ENCODE measurements around the gene PPP3CB. TPM values are rescaled to one million over a fixed set of nuclear protein-coding genes. Genes with fewer than 3 reads are reported as not detected.

The PPP3CB gene
- total RNA-seq, 3 donors from 2014 or later (not counting 1 experiment from before 2014, with no cell fraction given), result 38.7 to 49.9 (median 41.2) TPM

DNA sequence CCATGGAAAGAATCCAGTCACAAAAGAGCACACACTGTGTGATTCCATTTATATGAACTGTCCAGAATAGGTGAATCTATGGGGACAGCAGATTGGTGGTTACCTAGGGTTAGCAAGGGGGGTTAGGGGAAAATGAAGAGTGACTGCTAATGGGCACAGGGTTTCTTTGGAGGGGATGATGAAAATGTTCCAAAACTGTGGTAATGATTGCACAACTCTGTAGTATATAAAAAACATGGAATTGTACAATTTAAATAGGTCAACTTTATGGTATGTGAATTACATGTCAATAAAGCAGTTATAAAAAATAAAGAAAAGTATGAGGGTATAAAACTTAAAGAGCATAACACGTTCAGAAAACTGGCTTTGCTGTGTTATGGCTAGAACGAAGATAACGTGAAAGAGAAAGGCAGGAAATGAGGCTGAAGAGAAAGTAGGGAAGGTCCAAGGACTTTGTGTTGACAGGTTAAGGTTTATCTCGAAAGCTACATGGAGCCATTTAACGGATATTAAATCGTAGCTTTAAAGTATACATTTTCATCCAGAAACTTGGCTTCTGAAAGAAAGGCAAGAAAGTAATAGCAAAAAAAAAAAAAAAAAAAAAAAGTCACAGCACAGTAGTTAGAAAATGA is 36.0 kb downstream of the PPP3CB start:
- no peak overlapping the region for H3K4me3 Mint-ChIP-seq
- Histone ChIP-seq H3K27ac (ENCODE audit: low read length) (no peak overlapping the region), H3K4me3 (ENCODE audit: low read length) (no peak overlapping the region), H3K27me3 (ENCODE audit: control insufficient read depth, insufficient read depth, low read length) (no peaks in the 10 kb centered on the region), H3K9me3 (ENCODE audit: control insufficient read depth, insufficient read depth, low read length) (no peaks in the 10 kb centered on the region), H3K4me1 (ENCODE audit: control insufficient read depth, insufficient read depth, low read length) (no peaks in the 10 kb centered on the region), H3K36me3 (ENCODE audit: control insufficient read depth, insufficient read depth, low read length) (peaks cover 19% of the 10 kb centered on the region)
- H3K36me3 Mint-ChIP-seq, result no peaks in the 10 kb centered on the region
- H3K27ac Mint-ChIP-seq, result peak overlapping the region; percentile 47 to 66
- intact Hi-C loops (cut with micrococcal nuclease), result no loop called here
- no peaks in the 10 kb centered on the region for H3K9me3 Mint-ChIP-seq
- 98% methylated on average over 4 of the region's 6 CpGs for WGBS (ENCODE audit: insufficient coverage)
- TF ChIP-seq, protein P1, sequence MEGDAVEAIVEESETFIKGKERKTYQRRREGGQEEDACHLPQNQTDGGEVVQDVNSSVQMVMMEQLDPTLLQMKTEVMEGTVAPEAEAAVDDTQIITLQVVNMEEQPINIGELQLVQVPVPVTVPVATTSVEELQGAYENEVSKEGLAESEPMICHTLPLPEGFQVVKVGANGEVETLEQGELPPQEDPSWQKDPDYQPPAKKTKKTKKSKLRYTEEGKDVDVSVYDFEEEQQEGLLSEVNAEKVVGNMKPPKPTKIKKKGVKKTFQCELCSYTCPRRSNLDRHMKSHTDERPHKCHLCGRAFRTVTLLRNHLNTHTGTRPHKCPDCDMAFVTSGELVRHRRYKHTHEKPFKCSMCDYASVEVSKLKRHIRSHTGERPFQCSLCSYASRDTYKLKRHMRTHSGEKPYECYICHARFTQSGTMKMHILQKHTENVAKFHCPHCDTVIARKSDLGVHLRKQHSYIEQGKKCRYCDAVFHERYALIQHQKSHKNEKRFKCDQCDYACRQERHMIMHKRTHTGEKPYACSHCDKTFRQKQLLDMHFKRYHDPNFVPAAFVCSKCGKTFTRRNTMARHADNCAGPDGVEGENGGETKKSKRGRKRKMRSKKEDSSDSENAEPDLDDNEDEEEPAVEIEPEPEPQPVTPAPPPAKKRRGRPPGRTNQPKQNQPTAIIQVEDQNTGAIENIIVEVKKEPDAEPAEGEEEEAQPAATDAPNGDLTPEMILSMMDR (IDR thresholded peaks at IDR 0.05), result no peak
- H3K27me3 Mint-ChIP-seq (ENCODE audit: low read depth in 2 of 2), result no peaks in the 10 kb centered on the region
- DNase-seq, result no peak
- peaks cover 4 to 21% of the 10 kb centered on the region in 2 donors for H3K4me1 Mint-ChIP-seq
- no peak for ATAC-seq

DNA sequence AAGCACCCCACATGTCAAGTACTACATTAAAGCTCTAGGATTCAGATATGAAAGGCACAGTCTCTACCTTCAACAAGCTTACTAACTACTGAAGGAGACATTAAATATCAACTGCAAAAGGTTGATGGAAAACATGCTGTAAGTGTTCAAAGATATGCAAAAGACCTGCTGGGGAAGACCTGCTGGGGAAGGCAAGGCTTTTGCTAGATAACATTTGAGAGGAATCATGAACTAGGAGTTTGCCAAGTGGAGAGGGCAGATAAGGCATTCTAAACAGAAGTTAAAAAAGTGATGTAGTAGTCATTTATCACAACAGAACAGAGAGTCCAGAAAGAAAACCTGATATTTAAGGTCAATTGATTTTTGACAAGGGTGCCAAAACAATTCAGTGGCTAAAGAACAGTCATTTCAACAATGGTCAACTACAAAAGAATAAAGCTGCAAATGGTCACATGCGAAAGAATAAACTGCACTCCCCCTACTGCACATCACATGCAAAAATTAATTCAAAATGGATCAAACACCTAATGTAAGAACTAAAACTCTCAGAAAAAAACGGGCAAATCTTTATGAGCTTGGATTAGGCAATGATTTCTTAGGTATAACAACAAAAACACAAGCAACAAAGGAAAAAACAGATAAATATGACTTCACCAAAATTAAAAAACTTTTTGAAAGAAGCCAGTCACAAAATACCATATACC is 39.5 kb downstream of the PPP3CB start:
- peaks cover 22% of the 10 kb centered on the region for H3K36me3 ChIP-seq (ENCODE audit: control insufficient read depth, insufficient read depth, low read length)
- no peaks in the 10 kb centered on the region for H3K27me3 Mint-ChIP-seq (ENCODE audit: low read depth in 2 of 2)
- H3K4me1 Mint-ChIP-seq, result peaks cover 4 to 17% of the 10 kb centered on the region in 2 donors
- no peak for ATAC-seq
- no peaks in the 10 kb centered on the region for H3K27me3 ChIP-seq (ENCODE audit: control insufficient read depth, insufficient read depth, low read length)
- H3K9me3 ChIP-seq (ENCODE audit: control insufficient read depth, insufficient read depth, low read length), result no peaks in the 10 kb centered on the region
- no peak overlapping the region for H3K27ac ChIP-seq (ENCODE audit: low read length)
- 100% methylated on average over 2 of the region's 2 CpGs for WGBS (ENCODE audit: insufficient coverage)
- H3K4me3 Mint-ChIP-seq, result no peak overlapping the region
- no peak for DNase-seq
- intact Hi-C loops (cut with micrococcal nuclease), result no loop called here
- no peaks in the 10 kb centered on the region for H3K36me3 Mint-ChIP-seq
- H3K27ac Mint-ChIP-seq, result peak overlapping the region in 1 of 2 donors; percentile 61
- H3K4me3 ChIP-seq (ENCODE audit: low read length), result no peak overlapping the region
- H3K4me1 ChIP-seq (ENCODE audit: control insufficient read depth, insufficient read depth, low read length), result no peaks in the 10 kb centered on the region
- TF ChIP-seq, protein P1 (IDR thresholded peaks at IDR 0.05), result no peak
- H3K9me3 Mint-ChIP-seq, result no peaks in the 10 kb centered on the region

DNA sequence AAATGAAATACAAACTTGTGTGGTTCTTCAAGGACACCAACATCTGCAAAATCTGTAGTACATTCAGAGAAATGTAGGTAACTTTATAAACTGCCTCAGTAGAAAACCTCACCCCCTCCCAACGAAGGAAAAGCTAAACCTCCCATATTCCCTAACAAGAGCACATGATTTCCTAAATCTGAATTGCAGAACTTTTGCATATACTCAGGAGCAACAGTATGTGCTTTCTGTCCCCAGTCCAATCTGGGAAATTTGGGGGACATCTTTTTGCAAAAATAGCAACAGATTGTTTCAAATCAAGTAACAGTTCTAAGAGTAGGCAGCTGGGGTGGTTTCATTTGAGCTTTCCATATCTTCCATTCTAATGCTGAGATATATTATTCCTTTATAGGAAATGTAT is 46.7 kb downstream of the PPP3CB start:
- Mint-ChIP-seq H3K4me1 (peaks cover 0 to 6% of the 10 kb centered on the region in 2 donors), H3K4me3 (no peak overlapping the region), H3K27me3 (ENCODE audit: low read depth in 2 of 2) (no peaks in the 10 kb centered on the region), H3K36me3 (peaks cover 8% of the 10 kb centered on the region), H3K9me3 (no peaks in the 10 kb centered on the region), H3K27ac (no peak overlapping the region)
- peaks cover 38% of the 10 kb centered on the region for H3K36me3 ChIP-seq (ENCODE audit: control insufficient read depth, insufficient read depth, low read length)
- H3K4me3 ChIP-seq (ENCODE audit: low read length), result no peak overlapping the region
- ATAC-seq (no peak), DNase-seq (no peak)
- H3K9me3 ChIP-seq (ENCODE audit: control insufficient read depth, insufficient read depth, low read length), result no peaks in the 10 kb centered on the region
- intact Hi-C loops (cut with micrococcal nuclease), result no loop called here
- H3K4me1 ChIP-seq (ENCODE audit: control insufficient read depth, insufficient read depth, low read length), result no peaks in the 10 kb centered on the region
- H3K27ac ChIP-seq (ENCODE audit: low read length), result no peak overlapping the region
- 81% methylated on average over 1 of the region's 1 CpG for WGBS (ENCODE audit: insufficient coverage)
- H3K27me3 ChIP-seq (ENCODE audit: control insufficient read depth, insufficient read depth, low read length), result no peaks in the 10 kb centered on the region
- TF ChIP-seq, protein P1 (IDR thresholded peaks at IDR 0.05), result no peak

Data from natural killer cell (primary cell).